Measurements from ENCODE around the gene RUSF1. TPM values are rescaled to one million over a fixed set of nuclear protein-coding genes. Genes with fewer than 3 reads are reported as not detected.

The RUSF1 gene
- total RNA-seq, 1 experiment from 2014 or later, result 39.9 TPM

GRCh38 chr16:31502981-31503380, 5.2 kb downstream of the RUSF1 start:
- ChIA-PET POLR2A (ENCODE audit: unreplicated experiment) (no interaction called here), CTCF (no interaction called here)
- Histone ChIP-seq H3K36me3 (ENCODE audit: low read depth, low read length) (no peaks in the 10 kb centered on the region), H3K9me3 (ENCODE audit: low read length) (no peaks in the 10 kb centered on the region), H3F3A (ENCODE audit: low read length, unreplicated experiment) (no peaks in the 10 kb centered on the region), H3K9me2 (replicated peaks; ENCODE audit: low read length) (no peaks in the 10 kb centered on the region), H3K27ac (ENCODE audit: low read length) (no peak overlapping the region), H3K27me3 (ENCODE audit: low read length) (no peaks in the 10 kb centered on the region), H3K79me2 (ENCODE audit: low read length) (peaks cover 13% of the 10 kb centered on the region), H3K9ac (ENCODE audit: low read length) (no peak overlapping the region), H3K4me3 (ENCODE audit: low read length) (no peak overlapping the region), H3K4me1 (ENCODE audit: insufficient read depth, low read length) (peaks cover 6% of the 10 kb centered on the region; the same call in 1 of the 2 replicates), H2AFZ (ENCODE audit: low read length) (no peak overlapping the region), H4K20me1 (ENCODE audit: low read length) (no peaks in the 10 kb centered on the region), H3K4me2 (ENCODE audit: low read length) (no peak overlapping the region)
- intact Hi-C loops (cut with micrococcal nuclease), result no loop called here
- DNase-seq (no peak), ATAC-seq (no peak)
- TF ChIP-seq CTCF (conservative IDR thresholded peaks at IDR 0.05; ENCODE audit: low read depth, low read length) (no peak), EZH2phosphoT487 (IDR thresholded peaks at IDR 0.05; ENCODE audit: borderline replicate concordance, low read length) (no peak), EZH2 (IDR thresholded peaks at IDR 0.05; ENCODE audit: low read length, unreplicated experiment) (no peak)
- no TSS peak for BruUV-seq (replicated peaks)

GRCh38 chr16:31501966-31502348, 6.2 kb downstream of the RUSF1 start:
- Histone ChIP-seq H3K4me1 (ENCODE audit: insufficient read depth, low read length) (peaks cover 2% of the 10 kb centered on the region; the same call in 1 of the 2 replicates), H4K20me1 (ENCODE audit: low read length) (no peaks in the 10 kb centered on the region), H3K9me3 (ENCODE audit: low read length) (no peaks in the 10 kb centered on the region), H2AFZ (ENCODE audit: low read length) (no peak overlapping the region), H3K79me2 (ENCODE audit: low read length) (peaks cover 3% of the 10 kb centered on the region; the same call in 1 of the 2 replicates), H3K9me2 (replicated peaks; ENCODE audit: low read length) (no peaks in the 10 kb centered on the region), H3K9ac (ENCODE audit: low read length) (no peak overlapping the region), H3K27me3 (ENCODE audit: low read length) (no peaks in the 10 kb centered on the region), H3K36me3 (ENCODE audit: low read depth, low read length) (no peaks in the 10 kb centered on the region), H3K4me2 (ENCODE audit: low read length) (no peak overlapping the region), H3F3A (ENCODE audit: low read length, unreplicated experiment) (no peaks in the 10 kb centered on the region), H3K27ac (ENCODE audit: low read length) (no peak overlapping the region), H3K4me3 (ENCODE audit: low read length) (no peak overlapping the region)
- ATAC-seq (no peak), DNase-seq (no peak)
- TF ChIP-seq CTCF (conservative IDR thresholded peaks at IDR 0.05; ENCODE audit: low read depth, low read length), result no peak
- no peak for TF ChIP-seq EZH2 (IDR thresholded peaks at IDR 0.05; ENCODE audit: low read length, unreplicated experiment)
- intact Hi-C loops (cut with micrococcal nuclease), result no loop called here
- POLR2A ChIA-PET (ENCODE audit: unreplicated experiment), result no interaction called here
- CTCF ChIA-PET, result no interaction called here
- no TSS peak for BruUV-seq (replicated peaks)

- CTCF ChIA-PET, result no interaction called here
- no peaks in the 10 kb centered on the region for H3F3A ChIP-seq (ENCODE audit: low read length, unreplicated experiment)
- POLR2A ChIA-PET (ENCODE audit: unreplicated experiment), result interaction anchor here (0.7 kb wide), 1 partner anchor 454 kb away, joined by 3 read pairs; no protein-coding TSS in a partner anchor
- no peaks in the 10 kb centered on the region for H3K9me3 ChIP-seq (ENCODE audit: low read length)
- H4K20me1 ChIP-seq (ENCODE audit: low read length), result no peaks in the 10 kb centered on the region
- no peaks in the 10 kb centered on the region for H3K27me3 ChIP-seq (ENCODE audit: low read length)
- no peak overlapping the region for H3K4me2 ChIP-seq (ENCODE audit: low read length)
- H3K27ac ChIP-seq (ENCODE audit: low read length), result no peak overlapping the region
- no TSS peak for BruUV-seq (replicated peaks)
- H3K4me3 ChIP-seq (ENCODE audit: low read length), result no peak overlapping the region
- no peaks in the 10 kb centered on the region for H3K4me1 ChIP-seq (ENCODE audit: insufficient read depth, low read length)
- TF ChIP-seq EZH2phosphoT487 (IDR thresholded peaks at IDR 0.05; ENCODE audit: borderline replicate concordance, low read length) (no peak), EZH2 (IDR thresholded peaks at IDR 0.05; ENCODE audit: low read length, unreplicated experiment) (no peak), CTCF (conservative IDR thresholded peaks at IDR 0.05; ENCODE audit: low read depth, low read length) (no peak)
- intact Hi-C loops (cut with micrococcal nuclease), result no loop called here
- H3K9me2 ChIP-seq (replicated peaks; ENCODE audit: low read length), result no peaks in the 10 kb centered on the region
- H3K9ac ChIP-seq (ENCODE audit: low read length), result no peak overlapping the region
- no peaks in the 10 kb centered on the region for H3K36me3 ChIP-seq (ENCODE audit: low read depth, low read length)
- no peak for DNase-seq
- no peak overlapping the region for H2AFZ ChIP-seq (ENCODE audit: low read length)
- H3K79me2 ChIP-seq (ENCODE audit: low read length), result no peaks in the 10 kb centered on the region
- no peak for ATAC-seq
These were observed 6.8 kb downstream of the RUSF1 start for GRCh38 chr16:31501226-31501965.

Measured in PC-3 (cell line).